ENCODE results near the gene NFIC. TPM values are rescaled to one million over a fixed set of nuclear protein-coding genes. Genes with fewer than 3 reads are reported as not detected.
"Not testable (repeated sequence)": the region's sequence is repeated elsewhere in the genome, so short reads cannot be mapped to it uniquely, and the experiment has no call there.

The NFIC gene
- total RNA-seq, 6 experiments from 2014 or later: 94.6 to 168 (median 120) TPM

GRCh38 chr19:3441986-3442329 is 75.6 kb downstream of the NFIC start:
- Histone ChIP-seq H3K4me1 (peaks cover 0 to 6% (median 0%) of the 10 kb centered on the region in 4 donors), H3K4me3 (no peak overlapping the region), H3K36me3 (peaks cover 6 to 69% (median 33%) of the 10 kb centered on the region in 4 donors), H3K27ac (no peak overlapping the region), H3K9me3 (no peaks in the 10 kb centered on the region), H3K27me3 (no peaks in the 10 kb centered on the region)
- ATAC-seq (no peak), DNase-seq (no peak)
- no CpG with 5 or more reads among the region's 14 CpGs for WGBS (ENCODE audit: insufficient coverage, low coverage, low lambda C conversion rate, missing lambda C conversion rate)
- intact Hi-C loops (cut with DNase I): no loop called here
- no peak for TF ChIP-seq POLR2A (IDR thresholded peaks at IDR 0.05)
- no peak for TF ChIP-seq CTCF (IDR thresholded peaks at IDR 0.05)

- H3K4me1 ChIP-seq: peaks cover 0 to 6% (median 0%) of the 10 kb centered on the region in 4 donors
- whole genome bisulfite sequencing (ENCODE audit: insufficient coverage, low coverage, low lambda C conversion rate, missing lambda C conversion rate): 100% methylated on average over 1 of the region's 15 CpGs
- TF ChIP-seq POLR2A (IDR thresholded peaks at IDR 0.05): no peak
- no peak for TF ChIP-seq CTCF (IDR thresholded peaks at IDR 0.05)
- no peaks in the 10 kb centered on the region for H3K27me3 ChIP-seq
- intact Hi-C loops (cut with DNase I): no loop called here
- H3K9me3 ChIP-seq: no peaks in the 10 kb centered on the region
- H3K36me3 ChIP-seq: peaks cover 6 to 70% (median 34%) of the 10 kb centered on the region in 4 donors
- no peak overlapping the region for H3K4me3 ChIP-seq
- no peak overlapping the region for H3K27ac ChIP-seq
- no peak for ATAC-seq
- no peak for DNase-seq
These were observed 76.2 kb downstream of the NFIC start for GRCh38 chr19:3442487-3443071.

GRCh38 chr19:3443840-3444694 is 77.7 kb downstream of the NFIC start:
- TF ChIP-seq POLR2A (IDR thresholded peaks at IDR 0.05): no peak
- TF ChIP-seq CTCF (IDR thresholded peaks at IDR 0.05): no peak
- ATAC-seq (peak; percentile 54 to 66 (median 60)), DNase-seq (peak in 1 of 3 donors; percentile 60)
- Histone ChIP-seq H3K27me3 (no peaks in the 10 kb centered on the region), H3K9me3 (no peaks in the 10 kb centered on the region), H3K4me1 (peaks cover 0 to 6% (median 0%) of the 10 kb centered on the region in 4 donors), H3K36me3 (peaks cover 6 to 73% (median 41%) of the 10 kb centered on the region in 4 donors), H3K4me3 (no peak overlapping the region), H3K27ac (no peak overlapping the region)
- intact Hi-C loops (cut with DNase I): no loop called here
- 51% methylated on average over 18 of the region's 33 CpGs for WGBS (ENCODE audit: insufficient coverage, low coverage, low lambda C conversion rate, missing lambda C conversion rate)

- intact Hi-C loops (cut with DNase I): no loop called here
These were observed 78.4 kb downstream of the NFIC start for GRCh38 chr19:3444695-3445234.

GRCh38 chr19:3446657-3447056 is 80.3 kb downstream of the NFIC start:
- H3K9me3 ChIP-seq; intact Hi-C loops (cut with DNase I); ATAC-seq; H3K4me3 ChIP-seq; DNase-seq; H3K27me3 ChIP-seq; H3K27ac ChIP-seq: not testable (repeated sequence)
- H3K36me3 ChIP-seq: peaks cover 6 to 84% (median 46%) of the 10 kb centered on the region in 4 donors
- WGBS (ENCODE audit: insufficient coverage, low coverage, low lambda C conversion rate, missing lambda C conversion rate): 100% methylated on average over 1 of the region's 4 CpGs
- peaks cover 0 to 21% (median 6%) of the 10 kb centered on the region in 4 donors for H3K4me1 ChIP-seq

More at GRCh38 chr19:3444695-3445234, 78.4 kb downstream of the NFIC start:
- H3K36me3 ChIP-seq: peaks cover 6 to 80% (median 43%) of the 10 kb centered on the region in 4 donors
- no peak for TF ChIP-seq CTCF (IDR thresholded peaks at IDR 0.05)
- no peak for TF ChIP-seq POLR2A (IDR thresholded peaks at IDR 0.05)
- WGBS (ENCODE audit: insufficient coverage, low coverage, low lambda C conversion rate, missing lambda C conversion rate): 87% methylated on average over 9 of the region's 24 CpGs
- no peak overlapping the region for H3K27ac ChIP-seq
- no peak for ATAC-seq
- DNase-seq: no peak
- H3K27me3 ChIP-seq: no peaks in the 10 kb centered on the region
- H3K4me1 ChIP-seq: peaks cover 0 to 6% (median 0%) of the 10 kb centered on the region in 4 donors
- no peaks in the 10 kb centered on the region for H3K9me3 ChIP-seq
- H3K4me3 ChIP-seq: no peak overlapping the region

Measured in right lobe of liver (tissue), 6 donors.